RWPE2 (cell line): Measurements from ENCODE around the gene COL4A6.

Source experiments
- ATAC-seq: fragments of 200-7000 bp; cut with Tn5 transposase; 3 replicates; pipeline ENCODE4 v1.9.1; 2021; ENCODE audit warnings: low read depth
- DNase-seq: peaks from one replicate; pipeline ENCODE4 v3.0.0-alpha.2; 2020; ENCODE audit warnings: low spot score
- H3K27ac ChIP-seq: fragments of 450-650 bp; 2 replicates; pipeline ENCODE4 v1.5.1; 2017; ENCODE audit warnings: mild to moderate bottlenecking; ENCODE audit not compliant: poor library complexity, severe bottlenecking
- H3K27me3 ChIP-seq: fragments of 250-450 bp; sonication (Bioruptor Pico); 2 replicates; pipeline ENCODE4 v1.5.1; 2021; ENCODE audit warnings: mild to moderate bottlenecking, moderate library complexity; ENCODE audit not compliant: insufficient read depth, poor library complexity, severe bottlenecking
- H3K36me3 ChIP-seq: fragments of 250-450 bp; sonication (Bioruptor Pico); 2 replicates; pipeline ENCODE4 v1.5.1; 2020; ENCODE audit warnings: low read depth, mild to moderate bottlenecking, moderate library complexity
- H3K4me1 ChIP-seq: fragments of 250-450 bp; sonication (Bioruptor Pico); 2 replicates; pipeline ENCODE4 v1.5.1; 2021; ENCODE audit warnings: mild to moderate bottlenecking, moderate library complexity; ENCODE audit not compliant: insufficient read depth, poor library complexity, severe bottlenecking
- H3K4me3 ChIP-seq: fragments of 250-450 bp; sonication (Bioruptor Pico); 2 replicates; pipeline ENCODE4 v1.5.1; 2021; ENCODE audit warnings: mild to moderate bottlenecking, moderate library complexity; ENCODE audit not compliant: severe bottlenecking
- H3K9me3 ChIP-seq: fragments of 250-450 bp; sonication (Bioruptor Pico); 2 replicates; pipeline ENCODE4 v1.5.1; 2021; ENCODE audit warnings: mild to moderate bottlenecking, moderate library complexity; ENCODE audit not compliant: severe bottlenecking
- CTCF ChIP-seq: fragments of 450-650 bp; IDR thresholded peaks from one replicate; pipeline ENCODE4 v1.5.1; 2017; ENCODE audit warnings: mild to moderate bottlenecking, moderate library complexity; ENCODE audit not compliant: poor library complexity, severe bottlenecking

COL4A6 gene

GRCh38 chrX:108361316-108361715, 76.9 kb downstream of the COL4A6 start:
- Histone ChIP-seq H3K9me3 (no peaks in the 10 kb centered on the region), H3K27me3 (no peaks in the 10 kb centered on the region), H3K4me3 (no peak overlapping the region), H3K27ac (peak overlapping the region; percentile 17), H3K4me1 (peaks cover 8% of the 10 kb centered on the region), H3K36me3 (no peaks in the 10 kb centered on the region)
- DNase-seq (no peak), ATAC-seq (no peak)
- no peak for TF ChIP-seq CTCF

GRCh38 chrX:108359806-108360602, 78.2 kb downstream of the COL4A6 start:
- no peak overlapping the region for H3K4me3 ChIP-seq
- H3K27me3 ChIP-seq = no peaks in the 10 kb centered on the region
- TF ChIP-seq CTCF = no peak
- H3K4me1 ChIP-seq = peaks cover 8% of the 10 kb centered on the region
- DNase-seq = no peak
- no peak for ATAC-seq
- no peak overlapping the region for H3K27ac ChIP-seq
- H3K36me3 ChIP-seq = no peaks in the 10 kb centered on the region
- H3K9me3 ChIP-seq = no peaks in the 10 kb centered on the region

- no peak for TF ChIP-seq CTCF
- H3K27ac ChIP-seq = no peak overlapping the region
- no peaks in the 10 kb centered on the region for H3K4me1 ChIP-seq
- DNase-seq (no peak), ATAC-seq (no peak)
- no peaks in the 10 kb centered on the region for H3K9me3 ChIP-seq
- H3K4me3 ChIP-seq = no peak overlapping the region
- H3K27me3 ChIP-seq = no peaks in the 10 kb centered on the region
- H3K36me3 ChIP-seq = no peaks in the 10 kb centered on the region
These were observed 84.8 kb downstream of the COL4A6 start for GRCh38 chrX:108353452-108353851.

GRCh38 chrX:108349210-108349609, 89.0 kb downstream of the COL4A6 start:
- Histone ChIP-seq H3K36me3 (no peaks in the 10 kb centered on the region), H3K9me3 (no peaks in the 10 kb centered on the region), H3K27me3 (no peaks in the 10 kb centered on the region), H3K27ac (no peak overlapping the region), H3K4me3 (no peak overlapping the region), H3K4me1 (no peaks in the 10 kb centered on the region)
- ATAC-seq = no peak
- no peak for TF ChIP-seq CTCF
- no peak for DNase-seq

GRCh38 chrX:108348525-108348924, 89.7 kb downstream of the COL4A6 start:
- H3K36me3 ChIP-seq = no peaks in the 10 kb centered on the region
- DNase-seq = no peak
- no peak for TF ChIP-seq CTCF
- H3K9me3 ChIP-seq = no peaks in the 10 kb centered on the region
- H3K27me3 ChIP-seq = no peaks in the 10 kb centered on the region
- no peaks in the 10 kb centered on the region for H3K4me1 ChIP-seq
- no peak overlapping the region for H3K4me3 ChIP-seq
- ATAC-seq = no peak
- no peak overlapping the region for H3K27ac ChIP-seq
